K562 (cell line): ENCODE results near the gene CFAP53. TPM values are rescaled to one million over a fixed set of nuclear protein-coding genes. Genes with fewer than 3 reads are reported as not detected.

ENCODE experiments used
- ATAC-seq: fragments of 200-7000 bp; cut with Tn5 transposase; 3 replicates; pipeline ENCODE4 v1.9.1; 2020; ENCODE audit warnings: moderate library complexity
- BruUV-seq: library from RNA; stranded (reverse); fragments of 400-500 nt; replicated peaks from 2 replicates; lab custom pipeline; 2021; lab: Mats Ljungman, UMichigan
- CTCF ChIA-PET: fragments of 300-600 bp; formaldehyde crosslinking; extraction: SDS; loops from one replicate; lab custom pipeline; 2021; ENCODE audit warnings: low intra/inter-chr PET ratio; lab: Yijun Ruan, JAX
- POLR2A ChIA-PET: fragments of 300-600, 350-650 bp; sonication (Branson Sonifier 250); formaldehyde crosslinking; extraction: SDS; loops from one replicate; lab custom pipeline; 2021; ENCODE audit warnings: antibody characterized with exemption, inconsistent platforms; lab: Yijun Ruan, JAX
- DNase-seq, 4 experiments: peaks; one replicate each; pipeline versions ENCODE4 v3.0.0 to v3.0.0-alpha.2; 2011 to 2018; ENCODE audit warnings: low spot score in 3 of 4, mixed read lengths in 3 of 4; ENCODE audit errors: extremely low read depth in 1 of 4
- FAIRE-seq: peaks from 2 replicates; lab custom pipeline; 2011; peaks lifted over from hg19 to GRCh38; lab: Jason Lieb, UNC
- H2AFZ ChIP-seq: 2 replicates; pipeline ENCODE4 v1.6.0; 2011; ENCODE audit warnings: low read depth, low read length, control low read depth, inconsistent platforms
- H3K27ac ChIP-seq: fragments of 200-600 bp; 3 replicates; pipeline ENCODE4 v1.8.0; 2011; ENCODE audit warnings: low read depth, mild to moderate bottlenecking, control low read depth, inconsistent platforms, low read length, moderate library complexity, mixed read lengths; ENCODE audit errors: extremely low read depth
- H3K27me3 ChIP-seq, 2 experiments: fragments of 300-600 bp in 1 of 2; 2 replicates in 1 of 2; 3 replicates in 1 of 2; pipeline versions ENCODE4 v1.6.0 to v1.8.0; 2011; ENCODE audit warnings: inconsistent platforms in 2 of 2, low read length in 2 of 2, mild to moderate bottlenecking in 1 of 2, mixed read lengths in 1 of 2, moderate library complexity in 1 of 2; ENCODE audit not compliant: control insufficient read depth in 2 of 2, insufficient read depth in 2 of 2
- H3K36me3 ChIP-seq: fragments of 300-600 bp; 3 replicates; pipeline ENCODE4 v1.8.0; 2011; ENCODE audit warnings: mild to moderate bottlenecking, low read length, inconsistent platforms; ENCODE audit not compliant: control insufficient read depth, insufficient read depth
- H3K4me1 ChIP-seq, 2 experiments: fragments of 200-600 bp in 1 of 2; replicated peaks in 1 of 2; 2 replicates in 1 of 2; 3 replicates in 1 of 2; pipeline versions ENCODE4 v1.5.1 to v1.8.0; 2011; ENCODE audit warnings: inconsistent platforms in 2 of 2, low read length in 2 of 2, mild to moderate bottlenecking in 1 of 2, mixed read lengths in 1 of 2, moderate library complexity in 1 of 2; ENCODE audit not compliant: control insufficient read depth in 2 of 2, insufficient read depth in 2 of 2
- H3K4me2 ChIP-seq: 2 replicates; pipeline ENCODE4 v1.6.1; 2011; ENCODE audit warnings: low read length, control low read depth, inconsistent platforms, mixed read lengths; ENCODE audit not compliant: insufficient read depth
- H3K4me3 ChIP-seq: fragments of 200-600 bp; sonication (generic), shearing (Covaris generic); 2 replicates; pipeline ENCODE4 v1.5.1; 2016; ENCODE audit warnings: control low read depth, inconsistent platforms
- H3K79me2 ChIP-seq: fragments of 200-600 bp; 3 replicates; pipeline ENCODE4 v1.8.0; 2011; ENCODE audit warnings: low read length, inconsistent platforms; ENCODE audit not compliant: control insufficient read depth, insufficient read depth
- H3K9ac ChIP-seq, 2 experiments: 2 replicates each; pipeline versions ENCODE4 v1.6.0 to v1.6.1; 2011; ENCODE audit warnings: low read depth in 2 of 2, low read length in 2 of 2, control low read depth in 1 of 2, inconsistent platforms in 1 of 2, mild to moderate bottlenecking in 1 of 2, mixed read lengths in 1 of 2; ENCODE audit not compliant: insufficient read depth in 1 of 2
- H3K9me1 ChIP-seq: one replicate; pipeline ENCODE4 v1.6.0; 2011; ENCODE audit warnings: inconsistent platforms, mild to moderate bottlenecking, low read length, moderate library complexity; ENCODE audit not compliant: control insufficient read depth, insufficient read depth
- H3K9me3 ChIP-seq: replicated peaks from 2 replicates; pipeline ENCODE4 v1.5.1; 2011; ENCODE audit warnings: low read depth, low read length, inconsistent platforms; ENCODE audit not compliant: control insufficient read depth, insufficient read depth
- H4K20me1 ChIP-seq: replicated peaks from 2 replicates; pipeline ENCODE4 v1.6.1; 2011; ENCODE audit warnings: low read length, inconsistent platforms, mixed read lengths; ENCODE audit not compliant: control insufficient read depth, insufficient read depth
- L3MBTL2 ChIP-seq: fragments of 450-650 bp; IDR thresholded peaks from 2 replicates; pipeline ENCODE4 v1.6.1; 2016; ENCODE audit warnings: mild to moderate bottlenecking, moderate library complexity
- MED1 ChIP-seq: sonication (generic); formaldehyde crosslinking; IDR thresholded peaks from 2 replicates; pipeline ENCODE4 v1.8.1; 2023; ENCODE audit warnings: missing genetic modification reagents, borderline replicate concordance
- RBFOX2 ChIP-seq: fragments of 200-400 bp; formaldehyde crosslinking; IDR thresholded peaks from 2 replicates; pipeline ENCODE4 v1.6.1; 2017; ENCODE audit warnings: low read depth, mild to moderate bottlenecking, low read length, moderate library complexity
- RUNX1 ChIP-seq: sonication (generic); IDR thresholded peaks from 2 replicates; pipeline ENCODE4 v1.6.1; 2016; ENCODE audit warnings: antibody characterized with exemption, low read depth
- SMARCB1 ChIP-seq: IDR thresholded peaks from 2 replicates; pipeline ENCODE4 v1.6.1; 2011; ENCODE audit warnings: improper control_type of control experiment, low read depth; ENCODE audit not compliant: insufficient read length
- WGBS: fragments of 100-300 bp; shearing (Covaris generic); methylation state at CpG from one replicate; pipeline ENCODE4 v1.1.6; 2016; ENCODE audit warnings: low coverage, mixed read lengths; ENCODE audit not compliant: insufficient coverage; ENCODE audit errors: missing lambda C conversion rate; 5-methylcytosine and 5-hydroxymethylcytosine counted together
- in situ Hi-C: fragments of 300-500 bp; cut with MboI; formaldehyde crosslinking; loops from 4 replicates; pipeline ENCODE4 v1.15.0; 2018; ENCODE audit warnings: inconsistent platforms, mixed read lengths
- intact Hi-C: fragments of 100-400 bp; cut with micrococcal nuclease; formaldehyde crosslinking; loops from 2 replicates; pipeline ENCODE4 v1.14.2; 2022
- polyA plus RNA-seq, 8 experiments: library from polyadenylated mRNA; depleted of rRNA in 4 of 8; stranded (reverse) in 5 of 8; unstranded in 3 of 8; fragments of >200 nt; fragmentation: Nextera tagmentation in 2 of 8; fragmentation: Illumina TruSeq in 1 of 8; extraction: Ambion mirVana in 2 of 8; extraction: Trizol in 1 of 8; gene quantifications; 2 replicates each; pipeline versions ENCODE4 v1.2.1 to v1.2.3, GENCODE V29; 2011 to 2014; ENCODE audit warnings: inconsistent platforms in 1 of 8, missing spikeins in 1 of 8
- total RNA-seq, 7 experiments: library from RNA; depleted of rRNA in 6 of 7; stranded (reverse); fragments of >200 nt in 6 of 7; fragmentation: Illumina TruSeq in 2 of 7; extraction: Trizol in 2 of 7; gene quantifications; 2 replicates each; pipeline versions ENCODE4 v1.2.1 to v1.2.3, GENCODE V29; 2011 to 2021; ENCODE audit warnings: low replicate concordance in 1 of 7
- TF ChIP-seq, protein P1 (sequence below): sonication (generic); formaldehyde crosslinking; IDR thresholded peaks from 2 replicates; pipeline ENCODE4 v1.4.0; 2020; ENCODE audit warnings: mild to moderate bottlenecking, missing genetic modification reagents
- TF ChIP-seq, protein P2 (sequence below): fragments of 450-650 bp; formaldehyde crosslinking; conservative IDR thresholded peaks from 2 replicates; pipeline ENCODE4 v1.4.0; 2022; ENCODE audit warnings: mild to moderate bottlenecking, missing genetic modification characterization
- TF ChIP-seq, protein P3 (sequence below): fragments of 450-650 bp; IDR thresholded peaks from 2 replicates; pipeline ENCODE4 v1.6.1; 2016; ENCODE audit warnings: antibody characterized with exemption

The CFAP53 gene
- total and polyA plus RNA-seq, 9 of the 15 experiments (the other 6 are each of a cell fraction or from before 2014, with no cell fraction given) = 0.21 to 1.9 (median 1.2) TPM

DNA sequence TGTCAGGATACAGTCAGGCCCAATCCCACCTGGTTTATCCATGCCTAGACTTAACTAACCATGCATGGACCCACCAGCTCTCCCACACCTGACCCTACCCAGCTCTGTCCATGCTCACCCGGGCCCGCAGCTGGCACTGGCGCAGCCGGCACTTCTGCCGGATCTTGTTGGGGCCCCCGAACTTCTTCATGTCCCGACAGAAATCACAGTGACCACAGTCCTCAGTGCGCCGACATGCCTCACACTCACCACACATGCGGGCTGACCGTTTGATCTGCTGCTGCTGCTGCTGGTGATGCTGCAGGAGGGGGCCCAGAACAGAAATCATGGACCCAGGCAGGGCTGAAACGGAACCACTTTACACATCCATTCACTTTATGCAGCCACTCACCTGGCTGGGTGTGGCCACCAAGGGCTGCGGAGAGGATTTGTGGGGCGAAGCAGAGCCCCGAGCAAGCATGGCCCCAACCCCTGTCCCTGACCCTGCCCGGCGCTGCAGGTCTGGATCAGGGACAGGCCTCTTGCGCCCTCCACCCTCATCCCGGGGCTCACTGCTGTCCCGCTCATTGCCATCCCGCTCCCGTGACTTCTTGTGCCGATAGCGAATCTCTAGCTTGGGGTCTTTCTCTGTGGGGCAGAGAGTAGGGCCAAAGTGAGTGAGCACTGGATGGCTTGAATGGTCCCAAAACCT is 19.5 kb upstream of the CFAP53 start:
- H3K4me2 ChIP-seq = peak overlapping the region; percentile 95; the same call in 1 of the 2 replicates
- no peak for DNase-seq
- ChIA-PET CTCF (no interaction called here), POLR2A (no interaction called here)
- intact Hi-C loops = loop anchor here (2.0 to 5.0 kb wide), 2 partner anchors 73 to 142 kb away; no protein-coding TSS in a partner anchor
- no TSS peak for BruUV-seq
- in situ Hi-C loops = no loop called here
- no peaks in the 10 kb centered on the region for H3K9me3 ChIP-seq
- no peak overlapping the region for H3K9ac ChIP-seq
- FAIRE-seq = no peak
- H2AFZ ChIP-seq = no peak overlapping the region
- H4K20me1 ChIP-seq = peaks cover 2% of the 10 kb centered on the region; the same call in 1 of the 2 replicates
- no peak overlapping the region for H3K27ac ChIP-seq
- H3K4me3 ChIP-seq = peak overlapping the region; percentile 84; the same call in 1 of the 2 replicates
- ATAC-seq = no peak
- WGBS = 100% methylated on average over 2 of the region's 24 CpGs
- H3K9me1 ChIP-seq = no peaks in the 10 kb centered on the region
- TF ChIP-seq RBFOX2 = peak; percentile 29; the same call in 1 of the 2 replicates
- TF ChIP-seq, protein P1, sequence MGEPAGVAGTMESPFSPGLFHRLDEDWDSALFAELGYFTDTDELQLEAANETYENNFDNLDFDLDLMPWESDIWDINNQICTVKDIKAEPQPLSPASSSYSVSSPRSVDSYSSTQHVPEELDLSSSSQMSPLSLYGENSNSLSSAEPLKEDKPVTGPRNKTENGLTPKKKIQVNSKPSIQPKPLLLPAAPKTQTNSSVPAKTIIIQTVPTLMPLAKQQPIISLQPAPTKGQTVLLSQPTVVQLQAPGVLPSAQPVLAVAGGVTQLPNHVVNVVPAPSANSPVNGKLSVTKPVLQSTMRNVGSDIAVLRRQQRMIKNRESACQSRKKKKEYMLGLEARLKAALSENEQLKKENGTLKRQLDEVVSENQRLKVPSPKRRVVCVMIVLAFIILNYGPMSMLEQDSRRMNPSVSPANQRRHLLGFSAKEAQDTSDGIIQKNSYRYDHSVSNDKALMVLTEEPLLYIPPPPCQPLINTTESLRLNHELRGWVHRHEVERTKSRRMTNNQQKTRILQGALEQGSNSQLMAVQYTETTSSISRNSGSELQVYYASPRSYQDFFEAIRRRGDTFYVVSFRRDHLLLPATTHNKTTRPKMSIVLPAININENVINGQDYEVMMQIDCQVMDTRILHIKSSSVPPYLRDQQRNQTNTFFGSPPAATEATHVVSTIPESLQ (CRISPR knock-in tag) = no peak
- TF ChIP-seq, protein P2, sequence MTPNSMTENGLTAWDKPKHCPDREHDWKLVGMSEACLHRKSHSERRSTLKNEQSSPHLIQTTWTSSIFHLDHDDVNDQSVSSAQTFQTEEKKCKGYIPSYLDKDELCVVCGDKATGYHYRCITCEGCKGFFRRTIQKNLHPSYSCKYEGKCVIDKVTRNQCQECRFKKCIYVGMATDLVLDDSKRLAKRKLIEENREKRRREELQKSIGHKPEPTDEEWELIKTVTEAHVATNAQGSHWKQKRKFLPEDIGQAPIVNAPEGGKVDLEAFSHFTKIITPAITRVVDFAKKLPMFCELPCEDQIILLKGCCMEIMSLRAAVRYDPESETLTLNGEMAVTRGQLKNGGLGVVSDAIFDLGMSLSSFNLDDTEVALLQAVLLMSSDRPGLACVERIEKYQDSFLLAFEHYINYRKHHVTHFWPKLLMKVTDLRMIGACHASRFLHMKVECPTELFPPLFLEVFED (CRISPR knock-in tag) = no peak
- TF ChIP-seq RUNX1 = no peak
- no peak for TF ChIP-seq MED1 (CRISPR knock-in tag)
- TF ChIP-seq L3MBTL2 = no peak
- no peak for TF ChIP-seq SMARCB1
- TF ChIP-seq, protein P3, sequence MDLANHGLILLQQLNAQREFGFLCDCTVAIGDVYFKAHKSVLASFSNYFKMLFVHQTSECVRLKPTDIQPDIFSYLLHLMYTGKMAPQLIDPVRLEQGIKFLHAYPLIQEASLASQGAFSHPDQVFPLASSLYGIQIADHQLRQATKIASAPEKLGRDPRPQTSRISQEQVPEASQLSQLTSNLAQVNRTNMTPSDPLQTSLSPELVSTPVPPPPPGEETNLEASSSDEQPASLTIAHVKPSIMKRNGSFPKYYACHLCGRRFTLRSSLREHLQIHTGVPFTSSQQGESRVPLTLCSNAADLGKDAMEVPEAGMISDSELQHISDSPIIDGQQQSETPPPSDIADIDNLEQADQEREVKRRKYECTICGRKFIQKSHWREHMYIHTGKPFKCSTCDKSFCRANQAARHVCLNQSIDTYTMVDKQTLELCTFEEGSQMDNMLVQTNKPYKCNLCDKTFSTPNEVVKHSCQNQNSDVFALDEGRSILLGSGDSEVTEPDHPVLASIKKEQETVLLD = no peak
- H3K36me3 ChIP-seq = peaks cover 47% of the 10 kb centered on the region; the same call in 2 of the 3 replicates
- H3K79me2 ChIP-seq = peaks cover 23% of the 10 kb centered on the region
- H3K4me1 ChIP-seq = peaks cover 3 to 38% of the 10 kb centered on the region in 2 experiments; a peak in 3 of 5 replicates
- H3K27me3 ChIP-seq = no peaks in the 10 kb centered on the region
